ENCODE measurements around the gene MAGI3.

DNA sequence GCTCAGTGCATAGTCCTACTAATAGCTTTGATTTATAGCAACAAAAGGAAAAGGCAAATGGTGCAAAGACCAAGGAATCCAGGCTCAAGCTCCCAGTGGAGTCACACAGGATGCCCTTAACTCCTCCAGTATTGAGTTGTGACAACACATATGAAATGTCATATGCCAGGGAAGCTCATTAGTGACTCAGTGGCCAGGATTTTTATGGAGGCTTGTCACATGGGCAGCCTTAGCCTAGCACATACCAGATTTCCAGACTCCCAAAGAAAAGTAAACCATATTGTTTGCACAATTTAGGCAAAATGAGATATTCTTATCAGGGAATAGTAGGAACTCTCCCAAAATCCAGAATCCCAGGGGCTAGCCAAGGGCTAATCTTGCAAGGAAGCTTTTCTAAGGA, 129.2 kb downstream of the MAGI3 start:
- TF ChIP-seq CTCF (IDR thresholded peaks at IDR 0.05) = no peak
- TF ChIP-seq POLR2A (IDR thresholded peaks at IDR 0.05) = no peak
